Ovary (tissue), 3 donors: Measurements from ENCODE around the gene RIN2.

Experiments
- EP300 ChIP-seq: sonication (generic); formaldehyde crosslinking; IDR thresholded peaks from one replicate; pipeline ENCODE4 v1.6.1; 2017; ENCODE audit warnings: antibody characterized with exemption
- POLR2A ChIP-seq: fragments of 450-650 bp; IDR thresholded peaks from one replicate; pipeline ENCODE4 v1.6.1; 2017; ENCODE audit warnings: antibody characterized with exemption, mild to moderate bottlenecking, moderate library complexity
- TF ChIP-seq, protein P1 (sequence below), 3 donors: fragments of 450-650 bp in 2 of 3; fragments of 200-600 bp in 1 of 3; IDR thresholded peaks; one replicate each; pipeline versions ENCODE4 v1.5.1 to v1.8.0; 2016 to 2022; ENCODE audit warnings: antibody characterized with exemption in 3 of 3, mild to moderate bottlenecking in 1 of 3
- donor health status: DM: no; HTN: no; CAD: no.

DNA sequence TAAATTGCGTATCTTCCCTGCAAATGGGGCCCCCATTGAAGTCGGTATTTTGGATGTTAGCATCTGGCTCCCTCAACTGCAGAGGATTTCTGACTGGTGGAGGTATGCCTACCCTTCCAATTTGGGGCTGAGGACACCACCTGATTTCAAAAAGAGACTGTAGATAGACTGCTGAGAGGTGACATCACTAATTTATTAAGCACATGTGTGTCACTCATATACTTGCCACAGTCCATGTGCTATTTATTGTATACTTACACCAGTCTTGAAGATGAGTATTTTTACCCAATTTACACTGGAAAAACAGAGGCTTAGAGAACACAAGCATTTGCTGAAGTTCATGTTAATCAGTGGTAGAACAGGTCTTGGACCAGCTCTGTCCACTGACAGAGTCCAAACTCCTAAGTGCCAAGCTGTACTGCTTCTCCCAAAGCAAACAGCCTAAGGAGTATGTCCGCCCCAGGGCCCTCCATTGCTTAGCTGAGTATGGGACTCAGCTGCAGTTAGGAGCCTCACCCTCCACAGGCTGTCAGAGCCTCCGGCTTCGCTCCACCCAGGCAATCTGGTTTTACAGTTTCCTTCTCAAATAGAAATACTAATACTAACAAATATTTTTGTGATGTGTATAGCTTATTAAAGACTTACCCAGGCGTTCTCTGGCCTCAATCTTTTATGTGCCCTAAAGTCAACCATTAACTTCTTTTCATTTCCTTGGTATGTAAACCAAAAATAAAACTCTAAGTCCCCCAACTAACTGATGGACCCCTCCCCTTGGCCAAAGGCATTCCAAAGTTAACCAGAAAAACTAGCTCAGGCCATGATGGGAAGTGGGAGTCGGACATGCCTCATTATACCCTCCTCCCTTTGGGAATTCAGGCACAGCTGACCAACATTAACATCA, 17.5 kb downstream of the RIN2 start:
- TF ChIP-seq, protein P1, sequence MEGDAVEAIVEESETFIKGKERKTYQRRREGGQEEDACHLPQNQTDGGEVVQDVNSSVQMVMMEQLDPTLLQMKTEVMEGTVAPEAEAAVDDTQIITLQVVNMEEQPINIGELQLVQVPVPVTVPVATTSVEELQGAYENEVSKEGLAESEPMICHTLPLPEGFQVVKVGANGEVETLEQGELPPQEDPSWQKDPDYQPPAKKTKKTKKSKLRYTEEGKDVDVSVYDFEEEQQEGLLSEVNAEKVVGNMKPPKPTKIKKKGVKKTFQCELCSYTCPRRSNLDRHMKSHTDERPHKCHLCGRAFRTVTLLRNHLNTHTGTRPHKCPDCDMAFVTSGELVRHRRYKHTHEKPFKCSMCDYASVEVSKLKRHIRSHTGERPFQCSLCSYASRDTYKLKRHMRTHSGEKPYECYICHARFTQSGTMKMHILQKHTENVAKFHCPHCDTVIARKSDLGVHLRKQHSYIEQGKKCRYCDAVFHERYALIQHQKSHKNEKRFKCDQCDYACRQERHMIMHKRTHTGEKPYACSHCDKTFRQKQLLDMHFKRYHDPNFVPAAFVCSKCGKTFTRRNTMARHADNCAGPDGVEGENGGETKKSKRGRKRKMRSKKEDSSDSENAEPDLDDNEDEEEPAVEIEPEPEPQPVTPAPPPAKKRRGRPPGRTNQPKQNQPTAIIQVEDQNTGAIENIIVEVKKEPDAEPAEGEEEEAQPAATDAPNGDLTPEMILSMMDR (IDR thresholded peaks at IDR 0.05), result no peak
- TF ChIP-seq POLR2A (no peak), EP300 (no peak)
